Glomerular endothelial cell (primary cell): ENCODE data around the gene GPD1L. TPM values are rescaled to one million over a fixed set of nuclear protein-coding genes. Genes with fewer than 3 reads are reported as not detected.

Source experiments
- DNase-seq: peaks from one replicate; pipeline ENCODE4 v3.0.0-alpha.2; 2011; ENCODE audit warnings: low read depth, low spot score; ENCODE audit errors: extremely low read depth
- total RNA-seq: library from RNA; depleted of rRNA; stranded (reverse); fragments of >200 nt; gene quantifications from 2 replicates; pipeline ENCODE4 v1.2.3, GENCODE V29; 2015

The GPD1L gene
- total RNA-seq, 1 donor from 2014 or later = 8.3 TPM

- DNase-seq = no peak
Measured at GRCh38 chr3:32132706-32133105, 26.3 kb downstream of the GPD1L start.

- DNase-seq = no peak
Measured at GRCh38 chr3:32136703-32137102, 30.3 kb downstream of the GPD1L start.

DNA sequence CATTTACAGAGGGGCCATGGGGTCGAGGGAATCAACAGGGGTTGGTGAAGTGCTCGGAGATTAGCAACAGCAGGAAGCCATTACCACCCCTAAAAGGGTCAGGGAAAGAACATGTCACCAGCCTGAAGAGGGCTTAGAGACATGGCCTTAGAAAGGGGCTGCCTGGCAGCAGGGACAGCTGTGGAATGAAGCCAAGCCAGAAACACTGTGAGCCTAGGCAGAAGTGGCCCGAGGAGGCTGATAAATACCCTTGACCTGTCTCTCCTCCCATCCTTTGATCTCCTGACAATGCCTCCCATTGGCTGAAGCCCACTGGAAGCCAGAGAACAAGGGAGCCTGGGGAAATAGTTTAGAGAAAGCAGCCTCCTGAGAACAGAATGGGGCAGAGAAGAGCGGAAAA lies 31.4 kb downstream of the GPD1L start:
- no peak for DNase-seq

DNA sequence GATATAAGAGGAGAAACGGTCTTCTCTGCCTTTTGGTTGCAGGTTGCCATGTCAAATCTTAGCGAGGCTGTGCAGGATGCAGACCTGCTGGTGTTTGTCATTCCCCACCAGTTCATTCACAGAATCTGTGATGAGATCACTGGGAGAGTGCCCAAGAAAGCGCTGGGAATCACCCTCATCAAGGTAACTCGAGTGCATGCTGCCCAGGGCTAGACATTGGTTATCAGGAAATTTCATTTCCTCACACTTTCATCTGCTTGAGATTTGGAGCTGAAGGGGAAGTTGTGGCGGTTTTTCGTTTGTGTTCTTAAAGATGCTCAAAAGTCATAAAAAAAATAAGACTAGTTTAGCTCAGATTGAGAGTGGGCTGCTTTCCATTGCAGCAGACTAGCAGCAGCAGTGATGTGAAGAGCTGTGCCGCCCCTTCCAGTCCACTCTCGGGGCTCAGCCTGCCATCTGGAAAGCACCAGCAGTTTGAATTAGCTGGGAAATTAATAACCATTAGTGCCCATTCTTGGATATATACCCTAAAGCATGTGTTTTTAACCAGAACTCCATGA lies 32.2 kb downstream of the GPD1L start:
- no peak for DNase-seq

DNA sequence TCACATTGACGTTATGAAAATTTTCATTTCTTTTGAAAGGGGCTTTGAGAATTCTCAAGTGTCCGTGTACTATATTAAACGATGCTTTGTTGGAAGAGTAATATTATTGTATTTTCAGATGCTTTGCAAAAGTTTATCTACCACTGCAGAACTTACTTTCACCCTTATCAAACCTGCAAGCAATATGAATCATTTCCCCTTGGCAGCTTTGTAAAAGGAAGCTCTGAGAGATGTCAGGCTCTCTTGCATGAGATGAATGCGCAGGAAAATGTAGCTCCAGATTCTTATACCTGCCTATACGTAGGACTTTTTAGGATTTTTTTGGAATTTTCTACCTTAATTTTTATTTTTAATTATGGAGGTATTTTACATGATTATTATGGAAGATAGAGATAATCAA lies 34.5 kb downstream of the GPD1L start:
- DNase-seq = peak; percentile 72

GRCh38 chr3:32143849-32144757 lies 37.7 kb downstream of the GPD1L start:
- DNase-seq = peak; percentile 85

DNA sequence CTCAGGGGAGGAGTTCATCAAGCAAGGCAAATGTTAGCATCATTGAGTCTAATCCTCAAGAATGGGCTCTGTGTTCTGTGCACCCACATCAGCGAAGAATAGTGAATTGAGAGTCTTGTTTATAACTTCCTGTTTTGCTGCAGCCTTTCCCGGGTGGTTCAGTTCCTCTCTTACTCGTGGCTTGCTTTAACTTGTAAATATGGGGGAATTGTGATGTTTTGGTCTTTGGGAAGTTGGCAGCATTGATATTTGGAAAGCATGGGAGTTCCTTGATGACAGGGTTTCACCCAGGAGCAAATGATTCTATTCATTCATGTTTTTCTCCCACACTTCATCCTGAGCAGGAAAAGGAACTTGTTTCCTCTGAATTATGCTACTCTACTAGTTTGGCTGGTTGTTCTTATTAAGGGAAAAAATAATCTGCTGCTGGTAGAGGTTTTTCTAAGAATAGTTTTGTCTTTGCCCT lies 40.4 kb downstream of the GPD1L start:
- no peak for DNase-seq

GRCh38 chr3:32147509-32147908 lies 41.1 kb downstream of the GPD1L start:
- DNase-seq = no peak

DNA sequence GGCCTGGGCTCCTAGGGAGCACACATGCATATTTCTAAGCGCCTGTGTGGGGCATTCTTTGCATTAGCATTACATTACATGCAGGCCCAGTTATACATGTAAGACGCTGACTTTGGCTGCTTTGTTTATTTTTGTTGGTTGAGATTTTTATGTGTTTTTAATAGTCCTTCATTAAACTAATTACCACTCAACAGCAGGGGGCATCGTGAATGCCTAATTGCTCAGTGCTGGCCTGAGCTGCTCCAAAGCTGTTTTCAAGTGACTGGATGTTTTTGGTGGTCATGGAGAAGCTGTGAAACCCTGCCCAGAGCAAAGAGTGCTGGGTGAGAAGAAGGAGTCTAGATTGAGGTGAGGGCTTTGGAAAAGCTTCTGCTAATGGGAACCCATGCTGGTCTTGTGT lies 41.5 kb downstream of the GPD1L start:
- no peak for DNase-seq

GRCh38 chr3:32148351-32148750 lies 41.9 kb downstream of the GPD1L start:
- DNase-seq = no peak

- DNase-seq = no peak
Measured at GRCh38 chr3:32153414-32154204, 47.2 kb downstream of the GPD1L start.

DNA sequence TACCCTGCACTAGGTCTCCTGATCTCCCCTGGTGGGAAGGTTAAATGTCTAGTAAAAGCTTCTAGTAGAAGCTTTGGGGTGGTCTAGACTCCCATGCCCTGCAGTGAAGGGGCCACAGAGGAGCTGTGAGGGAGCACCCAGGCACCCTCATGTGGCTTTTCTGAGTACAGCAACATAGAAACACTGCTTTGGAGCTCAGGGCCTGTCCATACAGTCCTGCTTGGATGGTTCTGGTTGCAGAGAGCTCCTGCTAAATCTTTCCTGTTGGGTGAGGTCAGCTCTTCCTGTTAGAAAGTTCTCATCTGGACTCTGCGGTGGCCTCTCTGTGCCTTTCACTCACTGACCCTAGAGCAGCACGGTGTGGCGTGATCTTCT lies 47.8 kb downstream of the GPD1L start:
- no peak for DNase-seq

DNA sequence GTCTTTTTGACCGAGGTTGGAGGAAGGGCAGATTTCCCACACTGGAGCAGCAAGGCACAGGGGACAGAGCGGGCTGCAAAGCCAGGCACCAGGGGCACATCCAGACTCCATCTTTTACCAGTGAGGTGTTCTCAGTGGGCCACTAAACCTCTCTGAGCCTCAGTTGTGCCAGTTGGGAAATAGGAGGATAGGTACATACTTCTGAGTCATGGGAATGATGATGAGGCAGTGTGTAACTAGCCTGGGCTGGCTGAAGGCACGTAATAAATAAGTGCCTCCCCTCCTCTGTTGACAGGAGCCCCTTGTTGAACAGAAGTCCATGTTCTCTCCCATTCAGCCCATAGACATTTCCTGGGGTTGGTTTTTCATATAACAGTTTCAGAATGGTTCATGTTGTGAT lies 48.7 kb downstream of the GPD1L start:
- no peak for DNase-seq

GRCh38 chr3:32157600-32158264 lies 51.3 kb downstream of the GPD1L start:
- no peak for DNase-seq

DNA sequence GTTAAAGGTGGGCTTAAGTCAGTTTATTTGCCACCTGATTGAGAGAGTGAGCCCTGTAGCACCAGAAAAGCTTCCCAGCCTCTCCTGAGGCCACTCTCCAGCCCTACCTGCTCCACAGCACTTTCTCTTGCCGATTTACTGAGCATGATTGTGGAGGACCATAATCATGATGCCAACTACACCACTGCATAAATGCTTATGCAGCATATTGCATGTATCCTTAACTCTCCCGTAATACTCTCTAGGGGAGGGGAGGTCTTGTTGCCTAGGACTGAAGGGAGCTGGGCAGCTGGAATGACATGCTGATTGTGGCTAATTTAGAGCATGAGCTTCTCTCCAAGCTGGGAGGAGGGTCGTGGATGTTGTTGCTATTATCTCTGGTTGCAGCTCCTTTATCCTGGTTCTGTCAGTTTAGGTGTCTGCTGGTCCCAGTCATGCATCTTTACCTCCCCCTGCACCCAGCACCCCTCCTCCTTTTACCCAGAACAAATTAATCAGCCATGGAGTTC lies 54.3 kb downstream of the GPD1L start:
- DNase-seq = no peak

- no peak for DNase-seq
Measured at GRCh38 chr3:32165442-32165841, 59.0 kb downstream of the GPD1L start.

GRCh38 chr3:32166654-32167053 lies 60.2 kb downstream of the GPD1L start:
- no peak for DNase-seq

DNA sequence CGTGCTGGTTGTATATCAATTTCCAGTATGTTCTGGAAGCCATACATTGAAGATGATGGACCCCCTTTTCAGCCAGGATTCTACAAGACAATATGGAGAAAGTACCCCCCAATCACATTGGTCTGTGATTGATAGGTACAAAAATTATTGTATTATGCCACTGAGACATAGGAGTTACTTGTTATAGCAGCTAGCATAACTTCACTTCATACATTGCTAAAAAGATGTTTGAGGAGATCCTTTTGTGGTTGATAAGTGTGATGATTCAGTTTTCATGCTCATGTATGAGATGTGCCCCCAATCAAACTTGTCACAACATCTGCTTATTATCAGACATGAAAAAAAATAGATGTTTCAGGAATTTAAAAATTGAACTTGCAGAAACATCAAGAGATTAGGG lies 66.0 kb downstream of the GPD1L start:
- DNase-seq = no peak

DNA sequence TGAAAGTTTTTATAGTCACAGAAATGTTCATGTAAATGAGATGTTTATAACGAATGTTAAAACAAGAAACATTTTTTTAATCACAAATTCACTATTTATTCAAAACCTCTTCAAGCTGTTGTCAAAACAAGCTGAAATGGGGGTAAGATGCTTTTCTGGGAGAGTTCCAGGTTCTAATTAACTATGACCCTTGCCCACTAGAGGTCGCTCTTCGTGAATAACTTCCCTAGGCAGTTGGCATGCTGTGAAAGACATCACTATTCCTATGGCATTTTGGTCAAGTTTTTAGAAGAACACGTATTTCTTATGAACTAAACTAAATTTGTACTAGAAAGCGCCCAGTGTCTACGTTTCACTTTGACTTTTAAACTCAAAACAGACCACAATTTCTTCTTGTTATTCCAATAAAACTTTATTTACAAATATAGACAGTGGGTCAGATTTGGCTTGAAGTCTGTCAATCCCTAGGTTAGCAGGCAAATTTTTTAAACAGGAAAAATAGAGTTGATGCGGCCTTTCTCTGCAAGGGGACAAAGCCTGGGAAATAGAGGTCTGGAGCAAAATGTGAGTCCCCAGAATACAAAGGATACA lies 69.3 kb downstream of the GPD1L start:
- no peak for DNase-seq

GRCh38 chr3:32176989-32177701 lies 70.7 kb downstream of the GPD1L start:
- peak; percentile 68 for DNase-seq
